ENCODE results near the gene DOK6. TPM values are rescaled to one million over a fixed set of nuclear protein-coding genes. Genes with fewer than 3 reads are reported as not detected.

The DOK6 gene
- total and polyA plus RNA-seq, 8 donors, result 0.15 to 1.3 (median 0.33) TPM

DNA sequence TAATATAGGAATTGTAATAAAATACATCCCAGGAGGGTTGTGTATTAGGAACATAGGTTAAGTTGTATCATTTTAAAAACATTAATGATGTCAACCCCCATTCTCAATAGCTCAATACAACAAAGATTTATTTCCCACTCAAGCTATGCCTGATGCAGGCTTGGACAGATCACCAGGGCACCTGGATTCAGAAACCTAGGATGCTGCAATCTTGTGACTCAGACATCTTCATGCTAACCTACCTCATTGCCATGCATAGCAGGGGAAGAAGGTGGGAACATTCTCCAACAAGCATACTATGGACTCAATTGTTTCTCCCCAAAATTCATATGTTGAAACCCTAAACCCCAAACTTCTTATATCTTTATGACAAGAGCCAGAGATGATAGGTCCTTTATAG lies 302.8 kb downstream of the DOK6 start:
- FAIRE-seq, result no peak
- H3K27ac ChIP-seq, result no peak overlapping the region
- H3K4me1 ChIP-seq, result no peaks in the 10 kb centered on the region
- H3K9me3 ChIP-seq, result no peaks in the 10 kb centered on the region
- TF ChIP-seq, protein P1, sequence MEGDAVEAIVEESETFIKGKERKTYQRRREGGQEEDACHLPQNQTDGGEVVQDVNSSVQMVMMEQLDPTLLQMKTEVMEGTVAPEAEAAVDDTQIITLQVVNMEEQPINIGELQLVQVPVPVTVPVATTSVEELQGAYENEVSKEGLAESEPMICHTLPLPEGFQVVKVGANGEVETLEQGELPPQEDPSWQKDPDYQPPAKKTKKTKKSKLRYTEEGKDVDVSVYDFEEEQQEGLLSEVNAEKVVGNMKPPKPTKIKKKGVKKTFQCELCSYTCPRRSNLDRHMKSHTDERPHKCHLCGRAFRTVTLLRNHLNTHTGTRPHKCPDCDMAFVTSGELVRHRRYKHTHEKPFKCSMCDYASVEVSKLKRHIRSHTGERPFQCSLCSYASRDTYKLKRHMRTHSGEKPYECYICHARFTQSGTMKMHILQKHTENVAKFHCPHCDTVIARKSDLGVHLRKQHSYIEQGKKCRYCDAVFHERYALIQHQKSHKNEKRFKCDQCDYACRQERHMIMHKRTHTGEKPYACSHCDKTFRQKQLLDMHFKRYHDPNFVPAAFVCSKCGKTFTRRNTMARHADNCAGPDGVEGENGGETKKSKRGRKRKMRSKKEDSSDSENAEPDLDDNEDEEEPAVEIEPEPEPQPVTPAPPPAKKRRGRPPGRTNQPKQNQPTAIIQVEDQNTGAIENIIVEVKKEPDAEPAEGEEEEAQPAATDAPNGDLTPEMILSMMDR (IDR thresholded peaks at IDR 0.05), result no peak
- no peaks in the 10 kb centered on the region for H3K36me3 ChIP-seq
- no peak overlapping the region for H3K4me3 ChIP-seq
- H3K27me3 ChIP-seq, result no peaks in the 10 kb centered on the region
- ATAC-seq, result no peak
- intact Hi-C loops (cut with DNase I), result no loop called here
- DNase-seq, result no peak

GRCh38 chr18:69705987-69706386 lies 305.3 kb downstream of the DOK6 start:
- intact Hi-C loops (cut with DNase I), result no loop called here
- ATAC-seq (no peak), FAIRE-seq (no peak), DNase-seq (no peak)
- Histone ChIP-seq H3K9me3 (no peaks in the 10 kb centered on the region), H3K27me3 (no peaks in the 10 kb centered on the region), H3K4me3 (no peak overlapping the region), H3K27ac (no peak overlapping the region), H3K4me1 (no peaks in the 10 kb centered on the region), H3K36me3 (no peaks in the 10 kb centered on the region)
- TF ChIP-seq, protein P1 (IDR thresholded peaks at IDR 0.05), result no peak
- WGBS, 2 donors, result 54 to 58% methylated on average over 2 of the region's 2 CpGs

DNA sequence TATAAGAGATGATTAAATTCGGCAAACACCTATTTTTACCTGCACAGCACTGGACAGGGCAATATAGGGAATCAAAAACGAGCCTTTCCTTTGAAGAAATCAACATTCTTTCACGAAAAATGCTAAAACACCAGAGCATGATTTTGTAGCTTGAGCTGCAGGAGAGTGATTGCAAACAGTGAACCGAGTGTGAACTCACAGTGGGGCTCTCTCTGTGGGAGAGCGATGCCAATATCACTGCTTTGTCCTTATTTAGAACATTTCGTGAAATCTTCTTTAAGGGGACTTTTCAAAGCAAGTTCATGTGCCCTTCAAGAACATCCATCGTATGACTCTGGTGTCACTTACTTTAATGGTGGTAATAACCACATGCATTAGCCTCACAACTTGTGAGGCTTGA lies 308.2 kb downstream of the DOK6 start:
- DNase-seq (no peak), ATAC-seq (no peak), FAIRE-seq (no peak)
- Histone ChIP-seq H3K9me3 (no peaks in the 10 kb centered on the region), H3K27me3 (no peaks in the 10 kb centered on the region), H3K27ac (no peak overlapping the region), H3K4me3 (no peak overlapping the region), H3K36me3 (no peaks in the 10 kb centered on the region), H3K4me1 (no peaks in the 10 kb centered on the region)
- TF ChIP-seq, protein P1 (IDR thresholded peaks at IDR 0.05), result no peak
- intact Hi-C loops (cut with DNase I), result no loop called here
- WGBS, 2 donors, result 70 to 77% methylated on average over 7 of the region's 7 CpGs

DNA sequence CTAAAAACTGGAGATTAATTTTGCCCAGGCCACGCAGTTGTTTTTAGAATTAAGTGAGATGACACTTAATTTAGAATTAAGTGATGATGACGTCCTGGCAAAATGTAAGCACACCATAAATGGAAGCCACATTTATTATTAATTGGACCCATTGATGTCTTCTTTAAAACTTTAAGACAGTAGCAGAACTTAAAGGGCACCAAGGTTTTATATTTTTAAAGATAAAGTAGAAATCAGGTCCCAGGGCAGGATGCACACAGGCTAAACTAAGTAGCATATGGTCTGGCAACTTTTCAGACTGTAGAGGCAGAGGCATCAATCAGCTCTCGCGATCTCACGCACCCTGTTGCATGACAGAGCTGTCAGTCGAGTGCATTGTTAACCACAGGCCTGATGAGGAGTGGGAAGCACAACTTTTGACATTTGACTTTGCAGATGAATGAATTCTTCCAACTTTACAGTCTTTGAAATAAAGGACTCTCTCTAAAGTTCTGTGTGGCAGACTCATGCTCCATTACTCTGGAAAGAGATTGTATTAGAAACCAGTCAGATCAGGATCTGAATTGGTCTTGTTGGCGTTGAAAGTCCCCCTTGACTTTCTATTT lies 314.6 kb downstream of the DOK6 start:
- Histone ChIP-seq H3K27ac (no peak overlapping the region), H3K27me3 (no peaks in the 10 kb centered on the region), H3K4me3 (no peak overlapping the region), H3K4me1 (no peaks in the 10 kb centered on the region), H3K36me3 (no peaks in the 10 kb centered on the region), H3K9me3 (no peaks in the 10 kb centered on the region)
- TF ChIP-seq, protein P1 (IDR thresholded peaks at IDR 0.05), result no peak
- ATAC-seq, result no peak
- no peak for FAIRE-seq
- intact Hi-C loops (cut with DNase I), result no loop called here
- DNase-seq, result no peak
- 67 to 82% methylated on average over 7 of the region's 7 CpGs for WGBS, 2 donors

GRCh38 chr18:69717586-69717985 lies 316.9 kb downstream of the DOK6 start:
- no peak for ATAC-seq

More at GRCh38 chr18:69717586-69717985, 316.9 kb downstream of the DOK6 start:
- FAIRE-seq (no peak), DNase-seq (no peak)
- 69 to 90% methylated on average over 2 of the region's 2 CpGs for WGBS, 2 donors
- Histone ChIP-seq H3K27ac (no peak overlapping the region), H3K4me1 (no peaks in the 10 kb centered on the region), H3K9me3 (no peaks in the 10 kb centered on the region), H3K36me3 (no peaks in the 10 kb centered on the region), H3K27me3 (no peaks in the 10 kb centered on the region), H3K4me3 (no peak overlapping the region)
- TF ChIP-seq, protein P1 (IDR thresholded peaks at IDR 0.05), result no peak
- intact Hi-C loops (cut with DNase I), result no loop called here
